ENCODE results near the gene MYO16.
"Not testable (repeated sequence)": the region's sequence is repeated elsewhere in the genome, so short reads cannot be mapped to it uniquely, and the experiment has no call there.

The MYO16 gene

GRCh38 chr13:108747843-108748242 lies 118.4 kb downstream of the MYO16 start:
- DNase-seq, result no peak

GRCh38 chr13:108752276-108752675 lies 122.9 kb downstream of the MYO16 start:
- DNase-seq, result no peak

- no peak for DNase-seq
Observed at GRCh38 chr13:108755083-108755482, 125.7 kb downstream of the MYO16 start.

- no peak for DNase-seq
Observed at GRCh38 chr13:108760129-108760528, 130.7 kb downstream of the MYO16 start.

- DNase-seq, result no peak
Observed at GRCh38 chr13:108760541-108760940, 131.1 kb downstream of the MYO16 start.

GRCh38 chr13:108768035-108768434 lies 138.6 kb downstream of the MYO16 start:
- DNase-seq, result no peak

- no peak for DNase-seq
Observed at GRCh38 chr13:108769213-108770070, 140.0 kb downstream of the MYO16 start.

GRCh38 chr13:108775597-108775996 lies 146.2 kb downstream of the MYO16 start:
- DNase-seq, result no peak

GRCh38 chr13:108776650-108777049 lies 147.2 kb downstream of the MYO16 start:
- DNase-seq, result no peak

- DNase-seq, result no peak
Observed at GRCh38 chr13:108777421-108778420, 148.3 kb downstream of the MYO16 start.

- DNase-seq, result no peak
Observed at GRCh38 chr13:108779308-108779707, 149.9 kb downstream of the MYO16 start.

GRCh38 chr13:108780706-108781105 lies 151.3 kb downstream of the MYO16 start:
- DNase-seq, result no peak

- DNase-seq, result no peak
Observed at GRCh38 chr13:108781312-108781711, 151.9 kb downstream of the MYO16 start.

GRCh38 chr13:108782480-108782879 lies 153.1 kb downstream of the MYO16 start:
- DNase-seq, result not testable (repeated sequence)

- no peak for DNase-seq
Observed at GRCh38 chr13:108785844-108786243, 156.4 kb downstream of the MYO16 start.

- DNase-seq, result no peak
Observed at GRCh38 chr13:108786456-108787200, 157.2 kb downstream of the MYO16 start.

- no peak for DNase-seq
Observed at GRCh38 chr13:108787700-108788414, 158.4 kb downstream of the MYO16 start.

GRCh38 chr13:108789476-108789875 lies 160.1 kb downstream of the MYO16 start:
- DNase-seq, result no peak

GRCh38 chr13:108795841-108796240 lies 166.4 kb downstream of the MYO16 start:
- no peak for DNase-seq

- DNase-seq, result no peak
Observed at GRCh38 chr13:108797354-108797753, 167.9 kb downstream of the MYO16 start.

- DNase-seq, result no peak
Observed at GRCh38 chr13:108807841-108808240, 178.4 kb downstream of the MYO16 start.

- no peak for DNase-seq
Observed at GRCh38 chr13:108812165-108812564, 182.8 kb downstream of the MYO16 start.
